PFSK-1 (cell line): ENCODE results near the gene FXYD4.

Experiments
- FOXP2 ChIP-seq: optimal IDR thresholded peaks from 2 replicates; pipeline ENCODE3; 2011; ENCODE audit warnings: borderline replicate concordance, control low read depth, inconsistent platforms; ENCODE audit not compliant: insufficient read depth; ENCODE audit errors: extremely low read length, extremely low read depth
- POLR2AphosphoS5 ChIP-seq: IDR thresholded peaks from 2 replicates; pipeline ENCODE4 v1.6.1; 2012; ENCODE audit warnings: low read depth, mild to moderate bottlenecking, control low read depth, low read length, moderate library complexity
- REST ChIP-seq, 2 experiments: IDR thresholded peaks; 2 replicates each; pipeline versions ENCODE4 v1.6.1 to v1.8.0; 2011 to 2012; ENCODE audit warnings: low read depth in 2 of 2, low read length in 2 of 2, control low read depth in 1 of 2, inconsistent platforms in 1 of 2, mild to moderate bottlenecking in 1 of 2, moderate library complexity in 1 of 2; ENCODE audit not compliant: insufficient read depth in 1 of 2
- SIN3A ChIP-seq: IDR thresholded peaks from 2 replicates; pipeline ENCODE4 v1.6.1; 2012; ENCODE audit warnings: mild to moderate bottlenecking, low read length, moderate library complexity, borderline replicate concordance; ENCODE audit not compliant: insufficient read depth
- TAF1 ChIP-seq: IDR thresholded peaks from 2 replicates; pipeline ENCODE4 v1.6.1; 2012; ENCODE audit warnings: low read length, control low read depth, borderline replicate concordance; ENCODE audit not compliant: insufficient read depth

The FXYD4 gene

GRCh38 chr10:43386981-43387677 lies 15.7 kb downstream of the FXYD4 start:
- 0 out of 2 replicates have a peak, but pooled peaks have one; percentile 24 for TF ChIP-seq POLR2AphosphoS5
- TF ChIP-seq REST (IDR thresholded peaks at IDR 0.05; ENCODE audit: insufficient read depth in 1 of 2, low read depth in 2 of 2, low read length in 2 of 2), result no peak
- TF ChIP-seq SIN3A, result no peak

DNA sequence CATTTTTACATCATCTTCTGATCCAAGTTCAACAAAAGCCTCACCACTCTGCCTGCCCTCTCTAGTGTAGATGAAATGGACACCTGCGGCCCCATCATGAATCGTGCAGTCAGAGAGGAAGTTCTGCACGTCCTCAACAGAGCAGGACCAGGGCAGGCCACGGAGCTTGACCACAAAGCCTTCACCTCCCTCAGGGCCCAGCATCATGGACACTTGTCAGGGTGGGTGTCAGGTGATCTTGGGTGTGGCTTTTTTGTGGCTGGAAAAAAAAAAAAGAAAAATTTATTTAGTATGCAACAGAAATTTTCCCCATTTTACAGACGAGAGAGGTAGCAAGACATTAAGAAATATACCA lies 16.2 kb downstream of the FXYD4 start:
- TF ChIP-seq POLR2AphosphoS5, result no peak

DNA sequence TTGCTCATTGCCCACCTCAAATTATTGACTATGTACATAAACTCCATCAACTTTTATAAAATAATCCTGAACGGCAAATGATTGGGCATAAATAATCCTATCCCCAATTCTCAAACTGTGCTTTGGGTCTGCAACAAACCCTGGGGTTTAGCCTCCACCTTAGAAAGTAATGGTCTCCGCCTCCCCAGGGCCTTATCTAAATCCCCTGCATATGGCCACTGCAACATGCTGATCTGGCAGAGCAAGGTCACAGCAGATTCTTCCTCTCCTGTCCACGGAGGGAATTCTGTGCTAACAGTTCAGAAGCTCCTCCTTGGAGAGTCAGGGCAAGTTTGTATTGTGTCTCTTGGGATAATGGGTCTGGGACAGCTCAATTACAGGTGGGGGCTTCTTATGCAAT lies 18.4 kb downstream of the FXYD4 start:
- peak; percentile 23; the same call in 1 of the 2 replicates for TF ChIP-seq POLR2AphosphoS5
- TF ChIP-seq SIN3A, result no peak
- TF ChIP-seq TAF1, result no peak
- TF ChIP-seq REST (IDR thresholded peaks at IDR 0.05; ENCODE audit: insufficient read depth in 1 of 2, low read depth in 2 of 2, low read length in 2 of 2), result no peak
- no peak for TF ChIP-seq FOXP2

DNA sequence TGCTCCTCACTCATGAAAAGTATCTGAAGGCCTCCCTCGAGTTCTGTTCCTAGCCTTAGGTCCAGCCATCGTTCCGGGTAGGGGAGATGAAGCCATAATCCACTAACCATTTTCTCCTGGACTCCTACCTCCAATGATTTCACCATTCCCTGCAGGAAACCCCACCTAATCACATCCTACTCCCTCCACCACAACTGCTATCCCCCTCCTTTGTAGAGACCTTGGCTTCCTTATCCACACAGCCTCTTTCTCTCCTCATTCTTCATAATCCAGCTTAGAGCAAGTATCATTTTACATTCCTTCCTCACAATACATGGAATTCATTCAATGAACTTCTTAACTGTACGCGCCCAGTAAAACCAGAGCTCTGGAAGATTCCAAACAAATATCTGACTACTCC lies 18.9 kb downstream of the FXYD4 start:
- TF ChIP-seq FOXP2, result no peak
- TF ChIP-seq POLR2AphosphoS5, result peak; percentile 29; the same call in 1 of the 2 replicates

DNA sequence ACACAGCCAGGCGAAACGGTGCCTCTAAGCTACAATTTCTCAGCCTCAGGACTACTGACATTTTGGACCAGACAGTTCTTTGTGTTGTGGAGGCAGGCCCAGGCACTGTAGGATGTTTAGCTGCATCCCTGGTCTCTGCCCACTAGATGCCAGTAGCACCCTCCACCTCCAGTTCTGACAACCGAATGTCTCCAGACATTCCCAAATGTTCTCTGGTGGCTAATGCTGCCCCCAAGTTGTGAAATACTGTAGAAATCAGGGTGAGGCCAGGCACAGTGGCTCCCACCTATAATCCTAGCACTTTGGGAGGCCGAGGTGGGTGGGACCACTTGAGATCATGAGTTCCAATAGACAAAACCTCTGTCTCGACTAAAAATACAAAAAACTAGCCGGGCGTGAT lies 19.3 kb downstream of the FXYD4 start:
- TF ChIP-seq TAF1 (no peak), SIN3A (no peak), REST (IDR thresholded peaks at IDR 0.05; ENCODE audit: insufficient read depth in 1 of 2, low read depth in 2 of 2, low read length in 2 of 2) (no peak), POLR2AphosphoS5 (no peak), FOXP2 (no peak)

- TF ChIP-seq TAF1 (no peak), POLR2AphosphoS5 (peak; percentile 18; the same call in 1 of the 2 replicates), SIN3A (no peak), REST (IDR thresholded peaks at IDR 0.05; ENCODE audit: insufficient read depth in 1 of 2, low read depth in 2 of 2, low read length in 2 of 2) (no peak)
These were observed 20.1 kb downstream of the FXYD4 start for GRCh38 chr10:43391496-43391895.
